Immature natural killer cell (primary cell): ENCODE data around the gene SMDT1. TPM values are rescaled to one million over a fixed set of nuclear protein-coding genes. Genes with fewer than 3 reads are reported as not detected.
"Not testable (repeated sequence)": the region's sequence is repeated elsewhere in the genome, so short reads cannot be mapped to it uniquely, and the experiment has no call there.

ENCODE experiments used
- DNase-seq, 3 donors: peaks; one replicate each; pipeline ENCODE4 v3.0.0; 2022; ENCODE audit warnings: mixed read lengths in 1 of 3
- H3K27ac Mint-ChIP-seq, 6 donors: one replicate each; pipeline ENCODE4 v1.8.0; 2020; ENCODE audit warnings: mixed read lengths in 6 of 6, mild to moderate bottlenecking in 5 of 6, inconsistent platforms in 4 of 6, moderate library complexity in 3 of 6
- H3K27me3 Mint-ChIP-seq, 3 donors: one replicate each; pipeline ENCODE4 v1.8.0; 2020 to 2021; ENCODE audit warnings: low read depth in 3 of 3, mild to moderate bottlenecking in 3 of 3, mixed read lengths in 3 of 3, moderate library complexity in 3 of 3, inconsistent platforms in 1 of 3
- H3K36me3 Mint-ChIP-seq, 3 donors: one replicate each; pipeline ENCODE4 v1.8.0; 2020; ENCODE audit warnings: mixed read lengths in 3 of 3, inconsistent platforms in 2 of 3, mild to moderate bottlenecking in 2 of 3
- H3K4me1 Mint-ChIP-seq, 2 donors: one replicate each; pipeline ENCODE4 v1.8.0; 2020; ENCODE audit warnings: inconsistent platforms in 2 of 2, mild to moderate bottlenecking in 2 of 2, mixed read lengths in 2 of 2, moderate library complexity in 1 of 2
- H3K4me3 Mint-ChIP-seq, 5 donors: one replicate each; pipeline ENCODE4 v1.8.0; 2020; ENCODE audit warnings: mild to moderate bottlenecking in 5 of 5, mixed read lengths in 5 of 5, inconsistent platforms in 3 of 5, moderate library complexity in 3 of 5
- H3K9me3 Mint-ChIP-seq, 6 donors: one replicate each; pipeline ENCODE4 v1.8.0; 2020; ENCODE audit warnings: mild to moderate bottlenecking in 6 of 6, mixed read lengths in 6 of 6, inconsistent platforms in 4 of 6, moderate library complexity in 3 of 6
- polyA plus RNA-seq, 3 donors: library from polyadenylated mRNA; unstranded; fragments of 300-500 nt; fragmentation: Illumina TruSeq; gene quantifications; one replicate each; pipeline ENCODE4 v1.2.3, GENCODE V29; 2021

Gene SMDT1
- polyA plus RNA-seq, 3 donors from 2014 or later: 158 to 284 (median 174) TPM

DNA sequence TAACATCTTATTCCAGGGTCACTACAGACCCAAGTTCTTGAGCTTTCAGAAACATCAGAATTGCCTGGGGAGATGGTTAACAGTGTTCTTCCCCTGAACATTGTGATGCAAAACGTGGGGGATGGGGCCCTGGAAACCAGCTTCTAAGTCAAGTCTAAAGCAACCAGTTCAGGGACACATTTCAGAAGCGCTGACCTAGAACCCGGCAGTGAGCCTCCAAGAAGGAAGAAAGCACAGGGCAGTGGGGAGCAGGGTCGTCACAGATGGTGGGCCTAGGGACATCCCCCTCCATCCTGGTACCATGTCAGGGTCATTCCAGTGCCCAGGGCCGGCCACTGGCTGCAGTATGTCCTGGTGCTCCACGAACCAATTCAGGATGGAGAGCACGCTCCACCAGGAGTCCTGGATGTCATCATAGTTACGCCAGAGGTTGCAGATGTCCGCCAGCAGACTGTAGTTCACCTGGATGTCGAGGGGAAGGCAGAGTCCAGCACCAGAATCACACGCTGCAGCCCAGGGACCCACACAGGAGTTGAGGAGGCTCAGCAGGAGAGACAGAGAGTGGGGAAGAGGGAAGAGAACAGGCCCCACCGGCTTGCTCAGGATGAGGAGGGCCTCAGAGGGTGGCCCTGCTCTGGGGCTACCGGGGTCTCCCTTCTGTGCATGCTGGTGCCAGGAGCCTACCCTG is 13.9 kb upstream of the SMDT1 start:
- no peak overlapping the region for H3K27ac Mint-ChIP-seq
- H3K9me3 Mint-ChIP-seq: peaks cover 0 to 1% (median 0%) of the 10 kb centered on the region in 6 donors
- no peaks in the 10 kb centered on the region for H3K27me3 Mint-ChIP-seq
- peaks cover 9 to 14% of the 10 kb centered on the region in 2 donors for H3K4me1 Mint-ChIP-seq
- H3K36me3 Mint-ChIP-seq: peaks cover 0 to 21% (median 4%) of the 10 kb centered on the region in 3 donors
- DNase-seq: no peak
- H3K4me3 Mint-ChIP-seq: no peak overlapping the region

GRCh38 chr22:42066126-42066761 is 13.3 kb upstream of the SMDT1 start:
- H3K4me1 Mint-ChIP-seq: peaks cover 16 to 20% of the 10 kb centered on the region in 2 donors
- no peak overlapping the region for H3K4me3 Mint-ChIP-seq
- peaks cover 0 to 18% (median 4%) of the 10 kb centered on the region in 3 donors for H3K36me3 Mint-ChIP-seq
- peaks cover 0 to 1% (median 0%) of the 10 kb centered on the region in 3 donors for H3K27me3 Mint-ChIP-seq
- peaks cover 0 to 1% (median 0%) of the 10 kb centered on the region in 6 donors for H3K9me3 Mint-ChIP-seq
- DNase-seq: no peak
- H3K27ac Mint-ChIP-seq: peak overlapping the region in 1 of 6 donors; percentile 22

DNA sequence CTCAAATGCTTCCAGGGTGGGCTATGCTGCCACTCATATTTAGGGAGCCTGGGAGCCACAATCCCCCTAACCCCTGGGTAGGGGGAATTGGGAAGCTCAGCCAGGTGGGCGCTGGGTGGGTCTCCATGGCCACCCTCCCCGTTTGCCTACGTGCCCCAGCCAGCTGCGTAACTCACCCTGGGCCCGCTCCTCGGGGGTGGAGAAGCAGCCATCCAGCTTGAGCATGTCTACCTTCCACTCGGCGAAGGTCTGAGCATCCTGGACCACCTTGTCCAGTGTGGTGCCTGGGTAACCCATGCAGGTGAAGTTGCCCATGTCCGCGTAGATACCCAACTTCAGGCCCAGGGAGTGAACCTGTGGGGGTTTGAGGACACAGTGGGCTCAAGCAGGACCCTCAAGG is 12.6 kb upstream of the SMDT1 start:
- H3K4me3 Mint-ChIP-seq: no peak overlapping the region
- no peak overlapping the region for H3K27ac Mint-ChIP-seq
- H3K9me3 Mint-ChIP-seq: peaks cover 0 to 1% (median 0%) of the 10 kb centered on the region in 6 donors
- DNase-seq: no peak
- H3K27me3 Mint-ChIP-seq: peaks cover 0 to 1% (median 0%) of the 10 kb centered on the region in 3 donors
- peaks cover 0 to 18% (median 4%) of the 10 kb centered on the region in 3 donors for H3K36me3 Mint-ChIP-seq
- H3K4me1 Mint-ChIP-seq: peaks cover 20 to 26% of the 10 kb centered on the region in 2 donors

DNA sequence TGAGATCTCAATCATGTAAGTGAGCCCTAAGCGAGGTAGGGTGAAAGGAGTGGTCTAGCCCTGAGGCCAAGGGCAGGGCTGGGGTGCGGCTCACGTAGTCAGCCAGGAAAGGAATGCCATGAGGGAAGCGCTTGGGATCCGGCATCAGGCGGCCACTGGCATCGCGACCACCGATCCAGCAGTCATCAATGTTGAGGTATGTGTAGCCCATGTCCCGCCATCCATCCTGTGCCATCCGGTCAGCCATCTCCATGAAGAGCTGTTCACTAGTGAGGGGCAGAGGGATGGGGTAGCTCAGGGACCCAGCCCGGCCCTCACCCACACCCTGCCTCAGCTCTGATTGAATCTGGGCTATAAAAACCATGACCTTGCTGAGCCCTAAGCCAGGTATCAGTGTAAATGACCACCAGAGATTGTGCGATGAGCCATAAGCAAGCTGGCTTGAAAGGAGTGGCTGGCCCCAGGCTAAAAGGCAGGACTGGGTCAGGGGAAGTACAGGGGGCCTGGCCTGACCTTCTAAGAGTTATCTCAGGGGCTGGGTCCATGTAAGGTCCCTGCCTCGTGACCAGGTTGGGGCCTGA is 11.7 kb upstream of the SMDT1 start:
- H3K4me3 Mint-ChIP-seq: no peak overlapping the region
- no peak for DNase-seq
- peaks cover 0 to 18% (median 4%) of the 10 kb centered on the region in 3 donors for H3K36me3 Mint-ChIP-seq
- H3K27ac Mint-ChIP-seq: no peak overlapping the region
- peaks cover 0 to 1% (median 0%) of the 10 kb centered on the region in 6 donors for H3K9me3 Mint-ChIP-seq
- peaks cover 24 to 26% of the 10 kb centered on the region in 2 donors for H3K4me1 Mint-ChIP-seq
- peaks cover 0 to 1% (median 0%) of the 10 kb centered on the region in 3 donors for H3K27me3 Mint-ChIP-seq

DNA sequence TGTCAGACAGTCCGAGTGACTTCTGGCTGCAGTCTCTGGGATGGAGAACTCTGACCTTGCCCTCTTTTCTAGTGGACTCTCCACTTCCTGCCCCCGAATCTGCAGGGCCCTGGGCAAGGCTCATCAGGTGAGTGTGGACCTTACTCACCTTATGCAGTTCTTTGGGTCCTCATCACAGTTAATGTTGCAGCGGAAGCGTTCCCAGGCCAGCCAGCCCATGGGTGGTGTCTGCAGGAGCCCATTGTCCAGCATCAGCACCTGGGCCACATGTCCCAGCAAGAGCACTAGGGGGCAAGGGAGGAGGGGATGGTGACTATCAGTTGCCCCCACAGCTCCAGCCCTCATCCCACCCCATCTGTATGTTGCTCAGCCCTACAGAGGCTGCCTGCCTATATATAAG is 11.2 kb upstream of the SMDT1 start:
- H3K4me3 Mint-ChIP-seq: no peak overlapping the region
- peaks cover 0 to 1% (median 0%) of the 10 kb centered on the region in 6 donors for H3K9me3 Mint-ChIP-seq
- no peak for DNase-seq
- H3K27ac Mint-ChIP-seq: no peak overlapping the region
- H3K36me3 Mint-ChIP-seq: peaks cover 0 to 15% (median 4%) of the 10 kb centered on the region in 3 donors
- H3K4me1 Mint-ChIP-seq: peaks cover 28 to 29% of the 10 kb centered on the region in 2 donors
- peaks cover 0 to 1% (median 0%) of the 10 kb centered on the region in 3 donors for H3K27me3 Mint-ChIP-seq

GRCh38 chr22:42069801-42070516 is 9.5 kb upstream of the SMDT1 start:
- Mint-ChIP-seq H3K4me3 (peak overlapping the region; percentile 94 to 97 (median 95)), H3K9me3 (peaks cover 0 to 1% (median 0%) of the 10 kb centered on the region in 6 donors), H3K36me3 (peaks cover 0 to 11% (median 4%) of the 10 kb centered on the region in 3 donors), H3K27ac (peak overlapping the region; percentile 89 to 94 (median 94)), H3K4me1 (peaks cover 36% of the 10 kb centered on the region in 2 donors), H3K27me3 (peaks cover 0 to 1% (median under 1%) of the 10 kb centered on the region in 3 donors)
- DNase-seq: no peak

DNA sequence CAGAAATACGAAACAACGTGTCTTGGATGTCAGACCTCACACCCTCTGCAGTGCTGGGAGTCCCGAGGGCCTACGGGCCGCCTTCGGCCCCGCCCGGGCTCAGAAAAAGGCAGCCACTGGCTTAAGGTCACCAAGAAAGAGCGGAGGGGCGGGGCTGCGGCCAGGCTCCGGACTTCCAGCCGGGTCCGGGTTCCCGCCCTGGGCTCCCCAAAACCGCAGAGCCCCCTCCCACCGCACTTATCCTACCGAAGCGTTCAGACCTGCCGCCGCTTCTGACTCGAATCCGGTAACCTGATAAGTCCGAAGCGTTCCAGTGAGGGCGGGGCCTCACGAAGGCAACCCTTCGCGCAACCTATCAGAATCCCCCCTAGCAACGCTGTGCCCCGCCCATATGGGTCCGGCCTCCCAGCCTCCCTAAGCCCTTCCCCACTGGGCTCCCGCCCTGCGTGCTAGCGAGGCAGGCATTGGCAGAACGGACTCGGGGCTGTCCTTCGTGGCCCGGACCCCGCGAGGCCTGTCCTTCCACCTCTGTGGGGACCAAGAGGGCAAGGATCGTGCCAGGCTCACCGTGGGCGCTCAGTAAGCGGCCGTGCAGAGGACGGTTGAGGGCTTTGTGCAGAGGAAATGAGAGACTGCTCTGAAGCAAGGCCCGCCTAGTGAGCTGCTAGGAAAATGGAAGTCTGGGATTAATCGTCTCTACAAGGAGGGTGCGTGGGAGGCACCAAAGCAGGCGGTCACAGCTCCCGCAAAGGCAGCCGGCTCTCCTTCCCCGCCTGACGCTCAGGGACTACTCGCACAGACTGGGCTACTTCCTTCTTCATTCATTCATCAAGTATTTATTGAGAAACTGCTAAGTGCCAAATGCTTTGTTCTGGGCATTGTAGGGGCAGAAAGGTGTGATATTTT is 8.7 kb upstream of the SMDT1 start, which contains the start of gene NAGA:
Gene NAGA (minus strand): TSS at position 296 of the 906 bp plus-strand sequence. CDS start 515 bp downstream, outside the sequence.
- peaks cover 0 to 4% (median 3%) of the 10 kb centered on the region in 3 donors for H3K36me3 Mint-ChIP-seq
- DNase-seq: peak; percentile 90 to 91 (median 90)
- peaks cover 40 to 42% of the 10 kb centered on the region in 2 donors for H3K4me1 Mint-ChIP-seq
- no peaks in the 10 kb centered on the region for H3K9me3 Mint-ChIP-seq
- peak within 1 kb of the TSS; percentile 94 to 97 (median 95) for H3K4me3 Mint-ChIP-seq
- peaks cover 0 to 7% (median 1%) of the 10 kb centered on the region in 3 donors for H3K27me3 Mint-ChIP-seq
- peak within 1 kb of the TSS; percentile 89 to 94 (median 94) for H3K27ac Mint-ChIP-seq

GRCh38 chr22:42071508-42071907 is 8.0 kb upstream of the SMDT1 start:
- peaks cover 40 to 42% of the 10 kb centered on the region in 2 donors for H3K4me1 Mint-ChIP-seq
- not testable (repeated sequence) for H3K36me3 Mint-ChIP-seq

DNA sequence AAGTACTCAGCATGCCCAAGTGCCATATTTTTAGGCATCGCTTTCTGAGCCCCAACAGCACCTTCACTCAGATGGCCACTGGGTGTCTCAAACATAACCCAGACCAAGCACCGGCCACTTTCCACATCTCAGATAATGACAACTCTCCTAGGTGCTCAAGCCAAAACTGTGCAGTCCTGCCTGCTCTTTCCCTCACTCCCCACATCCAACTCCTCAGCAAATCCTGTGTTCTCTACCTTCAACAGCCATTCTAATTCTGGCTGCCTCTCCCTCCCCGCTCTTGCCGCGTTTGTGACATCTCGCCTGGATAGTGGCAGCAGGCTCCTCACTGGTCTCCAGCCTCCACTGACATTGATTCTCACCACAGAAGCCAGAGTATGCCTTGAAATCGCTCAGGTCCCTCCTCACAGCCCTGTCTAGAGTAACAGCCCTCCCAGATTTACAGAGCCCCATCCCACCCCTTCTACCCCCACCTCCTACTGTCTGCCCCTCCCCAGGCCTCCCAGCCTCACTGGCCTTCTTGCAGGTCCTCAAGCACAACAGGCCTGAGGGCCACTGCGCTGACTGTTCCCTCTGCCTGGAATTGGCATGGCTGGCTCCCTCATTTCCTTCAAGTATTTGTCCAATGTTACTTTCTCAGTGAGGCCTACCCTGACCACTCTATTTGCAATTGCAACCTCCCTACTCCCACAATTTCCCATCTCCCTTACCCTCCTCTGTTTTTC is 6.7 kb upstream of the SMDT1 start:
- Mint-ChIP-seq H3K36me3 (no peaks in the 10 kb centered on the region), H3K4me1 (peaks cover 40 to 42% of the 10 kb centered on the region in 2 donors), H3K4me3 (peak overlapping the region; percentile 55 to 72 (median 69)), H3K27ac (peak overlapping the region in 4 of 6 donors; percentile 45 to 74 (median 68)), H3K9me3 (no peaks in the 10 kb centered on the region), H3K27me3 (peaks cover 0 to 7% (median 3%) of the 10 kb centered on the region in 3 donors)
- no peak for DNase-seq

More at GRCh38 chr22:42071508-42071907, 8.0 kb upstream of the SMDT1 start:
- peak overlapping the region; percentile 89 to 94 (median 94) for H3K27ac Mint-ChIP-seq
- not testable (repeated sequence) for H3K9me3 Mint-ChIP-seq, DNase-seq, H3K27me3 Mint-ChIP-seq
- H3K4me3 Mint-ChIP-seq: peak overlapping the region; percentile 94 to 97 (median 95)

DNA sequence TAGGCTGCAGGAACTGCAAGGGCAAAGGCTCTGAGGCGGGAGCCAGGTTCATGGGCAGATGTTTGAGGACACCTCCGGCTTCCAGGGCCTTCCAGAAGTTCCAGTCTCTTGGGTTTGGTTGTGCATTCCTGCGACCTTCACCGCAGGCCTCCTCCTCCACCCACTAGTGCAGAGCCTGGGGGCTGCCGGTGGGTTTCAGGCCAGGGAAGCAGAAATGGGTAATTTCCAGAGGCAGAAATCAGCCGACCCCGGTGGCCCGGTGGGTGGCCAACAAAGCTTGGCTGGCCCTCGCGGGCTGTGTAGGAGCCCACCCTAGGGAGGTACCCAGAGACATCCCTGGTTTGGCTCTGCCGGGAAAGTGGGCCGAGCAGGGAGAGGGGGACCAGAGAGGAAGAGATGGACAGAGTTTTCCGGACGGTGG is 5.9 kb upstream of the SMDT1 start:
- Mint-ChIP-seq H3K4me1 (peaks cover 40 to 43% of the 10 kb centered on the region in 2 donors), H3K27me3 (peaks cover 3 to 7% (median 4%) of the 10 kb centered on the region in 3 donors), H3K36me3 (no peaks in the 10 kb centered on the region), H3K9me3 (no peaks in the 10 kb centered on the region), H3K4me3 (peak overlapping the region; percentile 55 to 72 (median 69)), H3K27ac (peak overlapping the region in 4 of 6 donors; percentile 45 to 72 (median 55))
- no peak for DNase-seq

GRCh38 chr22:42074132-42074811 is 5.2 kb upstream of the SMDT1 start, which contains the start of gene PHETA2:
Gene PHETA2, plus strand, starts transcription at chr22:42074248. Its CDS starts 3,046 bp downstream, at chr22:42077294.
- DNase-seq: peak; percentile 54 to 56 (median 55)
- peak within 1 kb of the TSS; percentile 63 to 72 (median 69) for H3K4me3 Mint-ChIP-seq
- H3K36me3 Mint-ChIP-seq: no peaks in the 10 kb centered on the region
- H3K4me1 Mint-ChIP-seq: peaks cover 46% of the 10 kb centered on the region in 2 donors
- peaks cover 3 to 7% (median 5%) of the 10 kb centered on the region in 3 donors for H3K27me3 Mint-ChIP-seq
- H3K9me3 Mint-ChIP-seq: no peaks in the 10 kb centered on the region
- H3K27ac Mint-ChIP-seq: peak within 1 kb of the TSS in 4 of 6 donors; percentile 62 to 88 (median 81)
